Tibial nerve (tissue), 4 donors: Measurements from ENCODE around the gene TOMM5.

Experiments
- EP300 ChIP-seq, 2 donors: sonication (generic); formaldehyde crosslinking; IDR thresholded peaks; one replicate each; pipeline ENCODE4 v1.6.1; 2017; ENCODE audit warnings: antibody characterized with exemption in 2 of 2, mild to moderate bottlenecking in 1 of 2
- POLR2A ChIP-seq, 2 donors: fragments of 450-650 bp; IDR thresholded peaks; one replicate each; pipeline ENCODE4 v1.6.1; 2017; ENCODE audit warnings: antibody characterized with exemption in 2 of 2, mild to moderate bottlenecking in 2 of 2, moderate library complexity in 2 of 2
- TF ChIP-seq, protein P1 (sequence below), 5 experiments: fragments of 200-600 bp in 3 of 5; fragments of 450-650 bp in 2 of 5; sonication (generic) in 3 of 5; IDR thresholded peaks; one replicate each; pipeline ENCODE4 v1.5.1; 2016 to 2019; ENCODE audit warnings: antibody characterized with exemption in 5 of 5, mild to moderate bottlenecking in 3 of 5, moderate library complexity in 2 of 5

DNA sequence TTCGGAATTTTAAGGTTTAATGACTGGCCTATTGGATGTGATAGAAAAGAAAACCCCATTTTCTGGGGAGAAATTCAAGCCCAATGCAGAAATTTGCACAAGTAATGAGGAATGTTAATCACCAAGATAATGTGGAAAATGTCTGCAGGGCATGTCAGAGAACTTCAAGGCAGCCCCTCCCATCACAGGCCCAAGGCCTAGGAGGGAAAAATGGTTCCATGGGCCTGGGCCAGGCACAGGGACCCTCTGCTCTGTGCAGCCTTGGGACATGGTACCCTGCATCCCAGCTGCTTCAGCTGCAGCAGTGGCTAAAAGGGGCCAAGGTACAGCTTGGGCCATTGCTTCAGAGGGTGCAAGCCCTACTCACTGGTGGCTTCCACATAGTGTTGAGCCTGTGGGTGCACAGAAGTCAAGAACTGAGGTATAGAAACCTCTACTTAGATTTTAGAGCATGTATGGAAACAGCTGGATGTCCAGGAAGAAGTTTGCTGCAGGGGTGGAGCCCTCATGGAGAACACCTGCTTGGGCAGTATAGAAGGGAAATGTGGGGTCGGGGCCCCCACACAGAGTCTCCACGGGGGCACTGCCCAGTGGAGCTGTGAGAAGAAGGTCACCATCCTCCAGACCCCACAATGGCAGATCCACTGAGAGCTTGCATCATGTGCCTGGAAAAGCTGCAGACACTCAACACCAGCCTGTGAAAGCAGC is 28.4 kb downstream of the TOMM5 start:
- TF ChIP-seq, protein P1, sequence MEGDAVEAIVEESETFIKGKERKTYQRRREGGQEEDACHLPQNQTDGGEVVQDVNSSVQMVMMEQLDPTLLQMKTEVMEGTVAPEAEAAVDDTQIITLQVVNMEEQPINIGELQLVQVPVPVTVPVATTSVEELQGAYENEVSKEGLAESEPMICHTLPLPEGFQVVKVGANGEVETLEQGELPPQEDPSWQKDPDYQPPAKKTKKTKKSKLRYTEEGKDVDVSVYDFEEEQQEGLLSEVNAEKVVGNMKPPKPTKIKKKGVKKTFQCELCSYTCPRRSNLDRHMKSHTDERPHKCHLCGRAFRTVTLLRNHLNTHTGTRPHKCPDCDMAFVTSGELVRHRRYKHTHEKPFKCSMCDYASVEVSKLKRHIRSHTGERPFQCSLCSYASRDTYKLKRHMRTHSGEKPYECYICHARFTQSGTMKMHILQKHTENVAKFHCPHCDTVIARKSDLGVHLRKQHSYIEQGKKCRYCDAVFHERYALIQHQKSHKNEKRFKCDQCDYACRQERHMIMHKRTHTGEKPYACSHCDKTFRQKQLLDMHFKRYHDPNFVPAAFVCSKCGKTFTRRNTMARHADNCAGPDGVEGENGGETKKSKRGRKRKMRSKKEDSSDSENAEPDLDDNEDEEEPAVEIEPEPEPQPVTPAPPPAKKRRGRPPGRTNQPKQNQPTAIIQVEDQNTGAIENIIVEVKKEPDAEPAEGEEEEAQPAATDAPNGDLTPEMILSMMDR (IDR thresholded peaks at IDR 0.05), result no peak
- TF ChIP-seq EP300 (IDR thresholded peaks at IDR 0.05) (no peak), POLR2A (IDR thresholded peaks at IDR 0.05) (no peak)
